ENCODE measurements around the gene SPOCK2. TPM values are rescaled to one million over a fixed set of nuclear protein-coding genes. Genes with fewer than 3 reads are reported as not detected.
A peak's percentile ranks its signal among the peaks of the same experiment; 100 is the strongest.

The SPOCK2 gene
- polyA plus RNA-seq, 1 donor from 2014 or later: 5.6 TPM

DNA sequence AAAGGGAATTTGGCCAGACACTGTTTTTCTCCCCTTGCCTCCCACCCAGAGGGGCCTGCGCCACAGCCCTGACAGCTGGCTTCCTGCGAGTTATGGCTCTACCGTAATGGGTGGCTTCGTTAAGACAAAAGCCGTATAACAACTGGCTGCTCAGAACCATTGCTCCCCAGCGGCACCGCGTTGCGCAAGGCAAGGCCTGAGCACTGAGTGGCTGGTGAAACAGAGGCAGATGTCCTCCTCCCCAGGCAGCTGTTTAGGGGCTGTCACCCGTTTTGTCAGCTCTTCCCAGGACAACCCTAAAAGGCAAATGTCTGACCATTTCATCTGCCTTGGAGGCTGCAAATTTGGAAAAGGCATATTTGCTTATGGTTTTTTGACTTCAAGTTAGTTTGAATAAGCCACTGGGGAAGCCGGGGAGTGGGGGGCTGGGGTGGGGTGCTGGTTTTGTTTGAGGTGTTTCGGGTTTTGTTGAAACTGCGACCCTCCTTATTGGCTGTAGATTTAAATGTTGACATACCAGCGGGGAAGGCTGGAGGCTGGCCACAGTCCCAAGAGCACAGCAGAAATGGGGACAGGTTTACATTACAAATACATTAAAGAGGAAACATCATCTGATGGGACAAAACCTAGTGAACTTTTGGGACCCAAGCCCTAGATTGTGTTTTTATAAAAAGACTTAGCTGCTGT, 681 bp upstream of the SPOCK2 start:
- H3K9me2 ChIP-seq (ENCODE audit: insufficient read depth, low read length): no peaks in the 10 kb centered on the region
- H3F3A ChIP-seq (ENCODE audit: insufficient read depth, low read length, poor library complexity, severe bottlenecking): no peaks in the 10 kb centered on the region
- no peak overlapping the region for H3K27ac ChIP-seq (ENCODE audit: low read length)
- TF ChIP-seq POLR2AphosphoS5 (IDR thresholded peaks at IDR 0.05) (peak; percentile 32), EP300 (conservative IDR thresholded peaks at IDR 0.05; ENCODE audit: poor library complexity, severe bottlenecking) (no peak)
- H4K20me1 ChIP-seq (ENCODE audit: insufficient read depth): no peaks in the 10 kb centered on the region
- H3K27me3 ChIP-seq (ENCODE audit: insufficient read depth, low read depth, low read length): peaks cover 62% of the 10 kb centered on the region
- no peak overlapping the region for H3K4me2 ChIP-seq (ENCODE audit: low read length)
- no peaks in the 10 kb centered on the region for H3K79me2 ChIP-seq (replicated peaks; ENCODE audit: insufficient read depth, low read length)
- no peaks in the 10 kb centered on the region for H3K36me3 ChIP-seq (ENCODE audit: insufficient read depth, low read length)
- H3K4me3 ChIP-seq (ENCODE audit: low read length): peak overlapping the region; percentile 65
- H2AFZ ChIP-seq (ENCODE audit: low read depth, low read length): no peak overlapping the region
- no peaks in the 10 kb centered on the region for H3K9me3 ChIP-seq (ENCODE audit: low read length)
- H3K9ac ChIP-seq (ENCODE audit: low read length): no peak overlapping the region

DNA sequence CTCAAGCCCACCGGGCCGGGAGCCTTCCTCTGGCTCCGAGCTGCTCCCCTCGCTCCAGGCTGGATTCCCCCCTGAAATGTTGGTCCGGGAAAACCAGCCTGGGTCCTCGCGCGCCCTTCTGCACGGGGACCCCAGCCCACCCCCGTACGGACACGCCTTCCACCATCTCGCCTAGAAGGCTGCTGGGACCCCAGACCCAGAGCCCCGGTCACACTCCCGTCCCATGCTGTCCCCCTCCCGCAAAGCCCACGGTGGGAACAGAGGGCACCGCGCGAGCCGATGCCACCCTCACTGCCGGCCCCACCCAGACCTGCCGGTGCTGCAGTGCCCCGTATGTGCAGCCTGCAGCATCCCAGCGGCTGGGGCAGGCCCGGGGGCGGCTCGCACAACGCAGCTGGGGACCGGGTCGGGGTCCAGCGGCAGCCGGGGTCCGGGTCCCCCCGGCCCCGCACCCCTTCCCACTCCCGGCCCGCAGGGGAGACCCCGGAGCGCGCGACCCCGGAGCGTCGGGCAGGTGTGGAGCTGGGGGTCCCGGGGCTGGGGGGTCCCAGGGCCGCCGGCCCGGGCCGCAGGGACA, 871 bp downstream of the SPOCK2 start:
- Histone ChIP-seq H3K36me3 (ENCODE audit: insufficient read depth, low read length) (no peaks in the 10 kb centered on the region), H3K27ac (ENCODE audit: low read length) (no peak overlapping the region), H3K4me3 (ENCODE audit: low read length) (peak overlapping the region; percentile 65), H3K4me2 (ENCODE audit: low read length) (no peak overlapping the region), H3K9me2 (ENCODE audit: insufficient read depth, low read length) (no peaks in the 10 kb centered on the region), H3K79me2 (replicated peaks; ENCODE audit: insufficient read depth, low read length) (no peaks in the 10 kb centered on the region), H3K27me3 (ENCODE audit: insufficient read depth, low read depth, low read length) (peaks cover 62% of the 10 kb centered on the region), H3K9me3 (ENCODE audit: low read length) (no peaks in the 10 kb centered on the region), H3K9ac (ENCODE audit: low read length) (peak overlapping the region; percentile 41), H2AFZ (ENCODE audit: low read depth, low read length) (no peak overlapping the region), H4K20me1 (ENCODE audit: insufficient read depth) (no peaks in the 10 kb centered on the region), H3F3A (ENCODE audit: insufficient read depth, low read length, poor library complexity, severe bottlenecking) (no peaks in the 10 kb centered on the region)
- TF ChIP-seq CTCF (IDR thresholded peaks at IDR 0.05; ENCODE audit: poor library complexity, severe bottlenecking) (no peak), EZH2 (IDR thresholded peaks at IDR 0.05; ENCODE audit: borderline replicate concordance, insufficient read depth, low read length, poor library complexity, severe bottlenecking) (peak; percentile 78)

GRCh38 chr10:72086466-72087391, 1.6 kb downstream of the SPOCK2 start:
- no peak overlapping the region for H3K4me2 ChIP-seq (ENCODE audit: low read length)

More at GRCh38 chr10:72086466-72087391, 1.6 kb downstream of the SPOCK2 start:
- Histone ChIP-seq H3K27ac (ENCODE audit: low read length) (no peak overlapping the region), H3K9me3 (ENCODE audit: low read length) (no peaks in the 10 kb centered on the region), H3K4me3 (ENCODE audit: low read length) (peak overlapping the region; percentile 65), H2AFZ (ENCODE audit: low read depth, low read length) (no peak overlapping the region), H3K9me2 (ENCODE audit: insufficient read depth, low read length) (no peaks in the 10 kb centered on the region), H3F3A (ENCODE audit: insufficient read depth, low read length, poor library complexity, severe bottlenecking) (no peaks in the 10 kb centered on the region), H3K27me3 (ENCODE audit: insufficient read depth, low read depth, low read length) (peaks cover 62% of the 10 kb centered on the region), H3K79me2 (replicated peaks; ENCODE audit: insufficient read depth, low read length) (no peaks in the 10 kb centered on the region), H3K9ac (ENCODE audit: low read length) (no peak overlapping the region), H3K36me3 (ENCODE audit: insufficient read depth, low read length) (no peaks in the 10 kb centered on the region), H4K20me1 (ENCODE audit: insufficient read depth) (no peaks in the 10 kb centered on the region)
- TF ChIP-seq RAD21 (conservative IDR thresholded peaks at IDR 0.05) (no peak), TAF1 (IDR thresholded peaks at IDR 0.05; ENCODE audit: low read depth) (no peak), MXI1 (conservative IDR thresholded peaks at IDR 0.05; ENCODE audit: poor library complexity, severe bottlenecking) (no peak), EP300 (conservative IDR thresholded peaks at IDR 0.05; ENCODE audit: poor library complexity, severe bottlenecking) (no peak), POLR2AphosphoS5 (IDR thresholded peaks at IDR 0.05) (no peak), CTCF (IDR thresholded peaks at IDR 0.05; ENCODE audit: poor library complexity, severe bottlenecking) (no peak), SMC3 (conservative IDR thresholded peaks at IDR 0.05; ENCODE audit: poor library complexity) (no peak), EZH2 (IDR thresholded peaks at IDR 0.05; ENCODE audit: borderline replicate concordance, insufficient read depth, low read length, poor library complexity, severe bottlenecking) (no peak)
- TF ChIP-seq, protein P1, sequence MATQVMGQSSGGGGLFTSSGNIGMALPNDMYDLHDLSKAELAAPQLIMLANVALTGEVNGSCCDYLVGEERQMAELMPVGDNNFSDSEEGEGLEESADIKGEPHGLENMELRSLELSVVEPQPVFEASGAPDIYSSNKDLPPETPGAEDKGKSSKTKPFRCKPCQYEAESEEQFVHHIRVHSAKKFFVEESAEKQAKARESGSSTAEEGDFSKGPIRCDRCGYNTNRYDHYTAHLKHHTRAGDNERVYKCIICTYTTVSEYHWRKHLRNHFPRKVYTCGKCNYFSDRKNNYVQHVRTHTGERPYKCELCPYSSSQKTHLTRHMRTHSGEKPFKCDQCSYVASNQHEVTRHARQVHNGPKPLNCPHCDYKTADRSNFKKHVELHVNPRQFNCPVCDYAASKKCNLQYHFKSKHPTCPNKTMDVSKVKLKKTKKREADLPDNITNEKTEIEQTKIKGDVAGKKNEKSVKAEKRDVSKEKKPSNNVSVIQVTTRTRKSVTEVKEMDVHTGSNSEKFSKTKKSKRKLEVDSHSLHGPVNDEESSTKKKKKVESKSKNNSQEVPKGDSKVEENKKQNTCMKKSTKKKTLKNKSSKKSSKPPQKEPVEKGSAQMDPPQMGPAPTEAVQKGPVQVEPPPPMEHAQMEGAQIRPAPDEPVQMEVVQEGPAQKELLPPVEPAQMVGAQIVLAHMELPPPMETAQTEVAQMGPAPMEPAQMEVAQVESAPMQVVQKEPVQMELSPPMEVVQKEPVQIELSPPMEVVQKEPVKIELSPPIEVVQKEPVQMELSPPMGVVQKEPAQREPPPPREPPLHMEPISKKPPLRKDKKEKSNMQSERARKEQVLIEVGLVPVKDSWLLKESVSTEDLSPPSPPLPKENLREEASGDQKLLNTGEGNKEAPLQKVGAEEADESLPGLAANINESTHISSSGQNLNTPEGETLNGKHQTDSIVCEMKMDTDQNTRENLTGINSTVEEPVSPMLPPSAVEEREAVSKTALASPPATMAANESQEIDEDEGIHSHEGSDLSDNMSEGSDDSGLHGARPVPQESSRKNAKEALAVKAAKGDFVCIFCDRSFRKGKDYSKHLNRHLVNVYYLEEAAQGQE (IDR thresholded peaks at IDR 0.05; ENCODE audit: borderline replicate concordance): no peak
